Liver (tissue), 9 donors: Measurements from ENCODE around the gene POLR2B. TPM values are rescaled to one million over a fixed set of nuclear protein-coding genes. Genes with fewer than 3 reads are reported as not detected.
"Not testable (repeated sequence)": the region's sequence is repeated elsewhere in the genome, so short reads cannot be mapped to it uniquely, and the experiment has no call there.

ENCODE experiments used
- DNase-seq: peaks from one replicate; pipeline ENCODE4 v3.0.0-alpha.2; 2017; ENCODE audit warnings: low spot score
- H3K27ac ChIP-seq, 2 donors: one replicate each; pipeline ENCODE4 v1.7.0; 2013; ENCODE audit warnings: inconsistent platforms in 2 of 2, low read length in 2 of 2, control low read depth in 1 of 2, low read depth in 1 of 2, mild to moderate bottlenecking in 1 of 2
- H3K27me3 ChIP-seq, 4 donors: one replicate each; pipeline versions ENCODE4 v1.6.1 to v1.7.0; 2013; ENCODE audit warnings: low read length in 3 of 4, inconsistent platforms in 1 of 4, mild to moderate bottlenecking in 1 of 4, moderate library complexity in 1 of 4; ENCODE audit not compliant: control insufficient read depth in 4 of 4, insufficient read depth in 4 of 4
- H3K36me3 ChIP-seq, 4 donors: one replicate each; pipeline versions ENCODE4 v1.6.1 to v1.7.0; 2013; ENCODE audit warnings: low read length in 3 of 4, mild to moderate bottlenecking in 3 of 4, low read depth in 1 of 4, moderate library complexity in 1 of 4; ENCODE audit not compliant: control insufficient read depth in 4 of 4, insufficient read depth in 3 of 4
- H3K4me1 ChIP-seq, 4 donors: one replicate each; pipeline versions ENCODE4 v1.6.1 to v1.7.0; 2013; ENCODE audit warnings: low read length in 3 of 4, mild to moderate bottlenecking in 3 of 4, moderate library complexity in 1 of 4; ENCODE audit not compliant: control insufficient read depth in 4 of 4, insufficient read depth in 4 of 4
- H3K4me3 ChIP-seq, 3 donors: one replicate each; pipeline versions ENCODE4 v1.6.1 to v1.7.0; 2013; ENCODE audit warnings: low read length in 3 of 3, control low read depth in 1 of 3, low read depth in 1 of 3, mild to moderate bottlenecking in 1 of 3
- H3K9ac ChIP-seq, 2 donors: one replicate each; pipeline ENCODE4 v1.7.0; 2013; ENCODE audit warnings: low read length in 2 of 2, mild to moderate bottlenecking in 2 of 2, moderate library complexity in 2 of 2, control low read depth in 1 of 2, low read depth in 1 of 2
- H3K9me3 ChIP-seq, 4 donors: one replicate each; pipeline versions ENCODE4 v1.6.1 to v1.7.0; 2013; ENCODE audit warnings: low read length in 3 of 4; ENCODE audit not compliant: control insufficient read depth in 4 of 4
- EGR1 ChIP-seq, 2 donors: IDR thresholded peaks; 2 replicates each; pipeline ENCODE4 v1.6.1; 2016 to 2018; ENCODE audit warnings: antibody characterized with exemption in 2 of 2, low read depth in 2 of 2
- FOXA2 ChIP-seq: IDR thresholded peaks from 2 replicates; pipeline ENCODE4 v1.6.1; 2016; ENCODE audit warnings: antibody characterized with exemption
- GABPA ChIP-seq, 2 donors: IDR thresholded peaks in 1 of 2; conservative IDR thresholded peaks in 1 of 2; 2 replicates each; pipeline ENCODE4 v1.6.1; 2016; ENCODE audit warnings: antibody characterized with exemption in 2 of 2, mild to moderate bottlenecking in 1 of 2, moderate library complexity in 1 of 2
- HNF4A ChIP-seq, 2 donors: conservative IDR thresholded peaks; 2 replicates each; pipeline ENCODE4 v1.6.1; 2016; ENCODE audit warnings: antibody characterized with exemption in 2 of 2, mild to moderate bottlenecking in 2 of 2
- HNF4G ChIP-seq: IDR thresholded peaks from 2 replicates; pipeline ENCODE4 v1.6.1; 2016; ENCODE audit warnings: antibody characterized with exemption
- NR2F2 ChIP-seq: IDR thresholded peaks from 2 replicates; pipeline ENCODE4 v1.6.1; 2016; ENCODE audit warnings: antibody characterized with exemption
- RAD21 ChIP-seq, 2 donors: IDR thresholded peaks; 2 replicates each; pipeline ENCODE4 v1.6.1; 2016; ENCODE audit warnings: antibody characterized with exemption in 2 of 2, mild to moderate bottlenecking in 2 of 2
- RXRA ChIP-seq, 2 donors: IDR thresholded peaks; 2 replicates each; pipeline ENCODE4 v1.6.1; 2017 to 2018; ENCODE audit warnings: antibody characterized with exemption in 2 of 2, mild to moderate bottlenecking in 1 of 2
- SP1 ChIP-seq: IDR thresholded peaks from 2 replicates; pipeline ENCODE4 v1.6.1; 2018; ENCODE audit warnings: antibody characterized with exemption, mild to moderate bottlenecking
- WGBS: extraction: QIAGEN DNeasy Blood & Tissue Kit; methylation state at CpG from one replicate; pipeline ENCODE4 v1.1.7; 2013; 5-methylcytosine and 5-hydroxymethylcytosine counted together
- polyA plus RNA-seq, 2 donors: library from polyadenylated mRNA; stranded (reverse) in 1 of 2; unstranded in 1 of 2; fragments of 200-250 nt in 1 of 2; fragments of >200 nt in 1 of 2; fragmentation: Nextera tagmentation in 1 of 2; extraction: Ambion mirVana in 1 of 2; gene quantifications; one replicate each; pipeline versions ENCODE4 v1.2.1 to v1.2.3, GENCODE V29; 2013 to 2015
- total RNA-seq, 2 donors: library from RNA; depleted of rRNA; stranded (reverse); fragments of >200 nt; gene quantifications; one replicate each; pipeline ENCODE4 v1.2.3, GENCODE V29; 2014
- TF ChIP-seq, protein P1 (sequence below): IDR thresholded peaks from 2 replicates; pipeline ENCODE4 v1.6.1; 2016; ENCODE audit warnings: antibody characterized with exemption
- TF ChIP-seq, protein P2 (sequence below): IDR thresholded peaks from 2 replicates; pipeline ENCODE4 v1.6.1; 2016; ENCODE audit warnings: antibody characterized with exemption
- TF ChIP-seq, protein P3 (sequence below): fragments of 150-350 bp; IDR thresholded peaks from 2 replicates; pipeline ENCODE4 v1.5.1; 2017; ENCODE audit warnings: improper control_type of control experiment, low read depth, low read length; ENCODE audit not compliant: missing input control
- donor health status: healthy.
- donor health status: healthy.
- donor health status: healthy.
- donor health status: healthy.
- donor health status: healthy.

The POLR2B gene
- total and polyA plus RNA-seq, 4 donors: 16.6 to 64.4 (median 40.0) TPM

DNA sequence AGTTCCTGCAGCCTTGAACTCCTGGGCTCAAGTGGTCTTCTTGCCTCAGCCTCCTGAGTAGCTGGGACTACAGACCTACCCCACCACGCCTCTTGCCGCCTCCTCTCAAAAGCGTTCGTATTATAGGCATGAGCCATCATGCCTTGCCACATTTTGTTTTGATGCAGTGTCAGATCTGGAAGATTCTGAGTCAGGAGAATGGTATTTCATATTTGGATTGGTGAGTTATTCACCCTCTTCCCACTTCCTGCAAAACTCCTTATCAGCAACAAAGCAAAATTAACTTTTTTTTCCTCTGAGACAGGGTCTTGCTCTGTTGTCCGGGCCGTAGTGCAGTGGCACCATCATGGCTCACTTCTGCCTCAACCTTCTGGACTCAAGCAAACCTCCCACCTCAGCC is 41.4 kb upstream of the POLR2B start:
- H3K9ac ChIP-seq: no peak overlapping the region
- H3K27me3 ChIP-seq: no peaks in the 10 kb centered on the region
- no peak overlapping the region for H3K4me3 ChIP-seq
- no peaks in the 10 kb centered on the region for H3K4me1 ChIP-seq
- H3K27ac ChIP-seq: no peak overlapping the region
- WGBS: 92% methylated on average over 6 of the region's 6 CpGs
- no peak for DNase-seq
- TF ChIP-seq NR2F2: no peak
- no peak for TF ChIP-seq HNF4G
- TF ChIP-seq GABPA (IDR thresholded peaks at IDR 0.05 in 1 of 2, conservative IDR thresholded peaks at IDR 0.05 in 1 of 2): no peak
- TF ChIP-seq, protein P1, sequence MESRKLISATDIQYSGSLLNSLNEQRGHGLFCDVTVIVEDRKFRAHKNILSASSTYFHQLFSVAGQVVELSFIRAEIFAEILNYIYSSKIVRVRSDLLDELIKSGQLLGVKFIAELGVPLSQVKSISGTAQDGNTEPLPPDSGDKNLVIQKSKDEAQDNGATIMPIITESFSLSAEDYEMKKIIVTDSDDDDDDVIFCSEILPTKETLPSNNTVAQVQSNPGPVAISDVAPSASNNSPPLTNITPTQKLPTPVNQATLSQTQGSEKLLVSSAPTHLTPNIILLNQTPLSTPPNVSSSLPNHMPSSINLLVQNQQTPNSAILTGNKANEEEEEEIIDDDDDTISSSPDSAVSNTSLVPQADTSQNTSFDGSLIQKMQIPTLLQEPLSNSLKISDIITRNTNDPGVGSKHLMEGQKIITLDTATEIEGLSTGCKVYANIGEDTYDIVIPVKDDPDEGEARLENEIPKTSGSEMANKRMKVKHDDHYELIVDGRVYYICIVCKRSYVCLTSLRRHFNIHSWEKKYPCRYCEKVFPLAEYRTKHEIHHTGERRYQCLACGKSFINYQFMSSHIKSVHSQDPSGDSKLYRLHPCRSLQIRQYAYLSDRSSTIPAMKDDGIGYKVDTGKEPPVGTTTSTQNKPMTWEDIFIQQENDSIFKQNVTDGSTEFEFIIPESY: no peak
- TF ChIP-seq FOXA2: no peak
- TF ChIP-seq, protein P2, sequence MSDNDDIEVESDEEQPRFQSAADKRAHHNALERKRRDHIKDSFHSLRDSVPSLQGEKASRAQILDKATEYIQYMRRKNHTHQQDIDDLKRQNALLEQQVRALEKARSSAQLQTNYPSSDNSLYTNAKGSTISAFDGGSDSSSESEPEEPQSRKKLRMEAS: no peak
- TF ChIP-seq RAD21 (IDR thresholded peaks at IDR 0.05): no peak
- TF ChIP-seq, protein P3, sequence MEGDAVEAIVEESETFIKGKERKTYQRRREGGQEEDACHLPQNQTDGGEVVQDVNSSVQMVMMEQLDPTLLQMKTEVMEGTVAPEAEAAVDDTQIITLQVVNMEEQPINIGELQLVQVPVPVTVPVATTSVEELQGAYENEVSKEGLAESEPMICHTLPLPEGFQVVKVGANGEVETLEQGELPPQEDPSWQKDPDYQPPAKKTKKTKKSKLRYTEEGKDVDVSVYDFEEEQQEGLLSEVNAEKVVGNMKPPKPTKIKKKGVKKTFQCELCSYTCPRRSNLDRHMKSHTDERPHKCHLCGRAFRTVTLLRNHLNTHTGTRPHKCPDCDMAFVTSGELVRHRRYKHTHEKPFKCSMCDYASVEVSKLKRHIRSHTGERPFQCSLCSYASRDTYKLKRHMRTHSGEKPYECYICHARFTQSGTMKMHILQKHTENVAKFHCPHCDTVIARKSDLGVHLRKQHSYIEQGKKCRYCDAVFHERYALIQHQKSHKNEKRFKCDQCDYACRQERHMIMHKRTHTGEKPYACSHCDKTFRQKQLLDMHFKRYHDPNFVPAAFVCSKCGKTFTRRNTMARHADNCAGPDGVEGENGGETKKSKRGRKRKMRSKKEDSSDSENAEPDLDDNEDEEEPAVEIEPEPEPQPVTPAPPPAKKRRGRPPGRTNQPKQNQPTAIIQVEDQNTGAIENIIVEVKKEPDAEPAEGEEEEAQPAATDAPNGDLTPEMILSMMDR: no peak
- TF ChIP-seq EGR1 (IDR thresholded peaks at IDR 0.05; ENCODE audit: low read depth in 2 of 2): no peak
- peaks cover 0 to 4% (median 1%) of the 10 kb centered on the region in 4 donors for H3K36me3 ChIP-seq
- H3K9me3 ChIP-seq: no peaks in the 10 kb centered on the region

DNA sequence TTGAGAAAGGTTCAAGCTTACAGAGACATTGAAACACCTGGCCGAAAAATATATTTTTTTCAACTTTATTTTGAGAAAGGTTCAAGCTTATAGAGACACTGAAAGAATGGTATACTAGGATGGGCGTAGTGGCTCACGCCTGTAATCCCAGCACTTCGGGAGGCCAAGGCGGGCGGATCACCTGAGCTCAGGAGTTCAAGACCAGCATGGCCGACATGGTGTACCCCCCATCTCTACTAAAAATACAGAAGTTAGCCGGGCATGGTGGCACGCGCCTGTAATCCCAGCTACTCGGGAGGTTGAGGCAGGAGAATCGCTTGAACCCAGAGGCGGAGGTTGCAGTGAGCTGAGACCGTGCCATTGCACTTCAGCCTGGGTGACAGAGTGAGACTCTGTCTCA is 38.9 kb upstream of the POLR2B start:
- 99% methylated on average over 14 of the region's 14 CpGs for WGBS
- not testable (repeated sequence) for H3K27me3 ChIP-seq, H3K9ac ChIP-seq, H3K9me3 ChIP-seq, H3K36me3 ChIP-seq, H3K4me3 ChIP-seq, H3K27ac ChIP-seq, DNase-seq, H3K4me1 ChIP-seq

DNA sequence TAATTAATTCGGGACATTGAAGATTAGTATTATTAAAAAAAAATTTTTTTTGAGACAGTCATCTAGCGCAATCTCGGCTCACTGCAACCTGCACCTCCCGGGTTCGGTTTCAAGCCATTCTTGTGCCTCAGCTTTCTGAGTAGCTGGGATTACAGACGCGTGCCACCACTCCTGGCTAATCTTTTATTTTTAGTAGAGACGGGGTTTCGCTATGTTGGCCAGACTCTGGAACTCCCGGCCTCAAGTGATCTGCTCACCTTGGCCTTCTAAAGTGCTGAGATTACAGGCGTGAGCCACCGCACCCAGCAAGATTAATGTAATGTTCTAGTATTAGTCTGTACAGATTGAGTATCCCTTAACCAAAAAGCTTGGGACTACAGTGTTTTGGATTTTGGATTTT is 38.3 kb upstream of the POLR2B start:
- H3K27me3 ChIP-seq: no peaks in the 10 kb centered on the region
- H3K4me1 ChIP-seq: no peaks in the 10 kb centered on the region
- DNase-seq: no peak
- H3K9ac ChIP-seq: no peak overlapping the region
- no peak for TF ChIP-seq HNF4A (conservative IDR thresholded peaks at IDR 0.05)
- no peak for TF ChIP-seq SP1
- TF ChIP-seq EGR1 (IDR thresholded peaks at IDR 0.05; ENCODE audit: low read depth in 2 of 2): no peak
- TF ChIP-seq RXRA (IDR thresholded peaks at IDR 0.05): no peak
- no peaks in the 10 kb centered on the region for H3K9me3 ChIP-seq
- H3K36me3 ChIP-seq: peaks cover 0 to 4% (median 1%) of the 10 kb centered on the region in 4 donors
- H3K4me3 ChIP-seq: no peak overlapping the region
- H3K27ac ChIP-seq: no peak overlapping the region
- WGBS: 97% methylated on average over 12 of the region's 12 CpGs
